Lower leg skin (tissue), 3 donors: ENCODE measurements around the gene RANBP3L.

ENCODE experiments used
- CTCF ChIP-seq, 3 donors: fragments of 450-650 bp; IDR thresholded peaks; one replicate each; pipeline ENCODE4 v1.5.1; 2016; ENCODE audit warnings: antibody characterized with exemption in 3 of 3, mild to moderate bottlenecking in 3 of 3, moderate library complexity in 2 of 3
- POLR2A ChIP-seq, 2 donors: fragments of 450-650 bp; IDR thresholded peaks; one replicate each; pipeline ENCODE4 v1.6.1; 2016 to 2017; ENCODE audit warnings: antibody characterized with exemption in 2 of 2, mild to moderate bottlenecking in 1 of 2, moderate library complexity in 1 of 2

GRCh38 chr5:36279054-36279698 is 22.5 kb downstream of the RANBP3L start:
- TF ChIP-seq POLR2A (IDR thresholded peaks at IDR 0.05) (no peak), CTCF (IDR thresholded peaks at IDR 0.05) (no peak)
